Body of pancreas (tissue), 4 donors: Measurements from ENCODE around the gene GLUD1.

Experiments used
- CTCF ChIP-seq, 7 experiments: fragments of 450-650 bp in 4 of 7; fragments of 200-600 bp in 3 of 7; sonication (generic) in 3 of 7; IDR thresholded peaks; one replicate each; pipeline ENCODE4 v1.5.1; 2016 to 2019; ENCODE audit warnings: antibody characterized with exemption in 7 of 7
- POLR2A ChIP-seq, 3 donors: fragments of 450-650 bp; IDR thresholded peaks; one replicate each; pipeline ENCODE4 v1.6.1; 2016; ENCODE audit warnings: antibody characterized with exemption in 3 of 3, mild to moderate bottlenecking in 2 of 3

GRCh38 chr10:87038786-87039185, 55.9 kb downstream of the GLUD1 start:
- TF ChIP-seq CTCF (IDR thresholded peaks at IDR 0.05) = no peak
- TF ChIP-seq POLR2A (IDR thresholded peaks at IDR 0.05) = no peak
